Fibroblast of peridontal ligament (primary cell): ENCODE measurements around the gene FLT4.

Experiments used
- DNase-seq: peaks from one replicate; pipeline ENCODE4 v3.0.0-alpha.2; 2010; ENCODE audit errors: extremely low read depth

FLT4 gene

DNA sequence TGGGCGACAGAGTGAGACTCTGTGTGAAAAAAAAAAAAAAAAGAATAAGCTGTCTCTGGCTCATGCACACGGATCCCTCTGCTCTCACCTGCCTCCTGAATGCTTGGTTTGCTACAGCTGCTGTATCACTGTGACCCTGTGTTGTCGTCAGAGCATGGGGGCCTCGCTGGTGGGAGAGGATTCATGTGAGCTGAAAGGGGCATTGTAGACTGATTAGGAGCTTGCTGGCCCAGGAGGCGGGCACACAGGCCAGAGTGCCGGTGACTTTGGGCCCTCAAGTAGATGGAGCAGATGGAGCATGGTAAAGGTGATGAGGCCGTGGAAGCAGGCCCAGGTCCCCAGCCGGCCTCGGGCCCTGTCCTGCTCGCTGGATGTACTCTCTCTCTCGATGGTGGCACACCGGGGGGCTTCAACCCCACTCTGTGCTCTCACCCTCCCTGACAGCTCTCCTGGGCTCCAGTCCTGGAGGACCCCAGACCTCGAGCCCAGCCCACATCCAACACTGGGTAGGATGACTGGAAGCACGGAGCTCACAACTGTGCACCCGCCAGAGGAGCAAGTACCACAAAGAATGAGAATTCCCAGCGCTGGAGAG lies 7.1 kb downstream of the FLT4 start:
- no peak for DNase-seq

DNA sequence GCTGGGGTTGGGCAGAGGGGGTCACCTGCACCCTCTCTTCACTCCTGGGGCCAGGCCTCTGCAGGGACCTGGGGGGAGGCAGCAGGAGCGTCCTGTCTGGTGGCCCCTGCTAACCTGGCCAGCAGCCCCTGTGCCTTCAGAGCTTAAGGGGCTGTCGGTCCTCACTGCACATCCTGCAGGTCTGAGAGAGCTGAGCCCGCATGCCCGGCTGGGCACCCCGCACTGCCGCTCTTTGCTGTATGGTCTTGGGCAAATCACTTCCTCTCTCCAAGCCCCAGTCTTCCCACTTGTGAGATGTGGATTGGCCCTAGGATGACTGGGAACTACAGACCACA lies 7.9 kb downstream of the FLT4 start:
- no peak for DNase-seq

DNA sequence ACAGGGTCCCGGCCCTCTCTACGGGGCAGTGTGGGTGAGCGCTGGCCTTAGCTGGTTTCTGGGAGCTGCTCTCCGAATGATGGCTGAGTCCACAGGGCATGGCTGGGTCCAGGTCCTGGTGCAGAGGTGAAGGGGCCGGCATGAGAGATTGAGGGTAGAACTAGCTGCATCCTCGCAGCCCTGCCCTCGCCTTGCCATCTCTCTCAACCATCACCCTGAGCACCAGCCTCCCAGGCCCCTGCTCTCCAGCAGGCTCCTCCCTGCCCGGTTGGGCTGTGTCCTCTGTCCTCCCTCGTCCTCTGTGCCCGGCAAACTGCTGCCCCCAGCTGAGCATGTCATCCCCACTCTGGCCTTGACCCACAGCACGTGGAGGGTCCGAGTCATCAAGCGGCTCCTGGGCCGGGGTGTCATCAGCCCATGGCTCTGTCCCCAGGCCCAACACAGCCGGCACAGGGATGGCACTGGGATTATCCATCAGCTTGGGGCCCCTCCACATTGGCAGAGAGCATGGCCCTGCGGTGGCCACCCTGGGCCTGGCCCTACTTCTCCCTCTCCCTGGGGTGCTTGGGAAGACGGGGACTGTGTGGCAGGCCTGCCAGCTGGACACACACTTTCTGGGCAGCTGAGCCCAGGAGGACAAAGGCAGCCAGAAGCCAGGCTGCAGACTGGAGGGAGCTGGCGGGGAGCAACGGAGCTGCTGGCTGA lies 8.4 kb downstream of the FLT4 start:
- no peak for DNase-seq

DNA sequence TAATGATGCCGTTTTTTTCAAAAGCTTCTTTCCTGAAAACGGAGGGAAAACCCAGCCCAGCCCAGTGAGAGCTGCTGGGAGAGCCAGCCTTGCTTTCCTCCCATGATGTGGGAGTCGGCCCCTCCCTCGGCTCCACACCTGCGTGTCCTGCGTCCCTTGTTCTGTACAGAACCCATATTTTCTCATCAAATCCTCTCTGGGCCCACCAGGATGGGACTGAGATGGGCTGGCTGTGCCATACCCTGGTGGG lies 8.9 kb downstream of the FLT4 start:
- DNase-seq: no peak

DNA sequence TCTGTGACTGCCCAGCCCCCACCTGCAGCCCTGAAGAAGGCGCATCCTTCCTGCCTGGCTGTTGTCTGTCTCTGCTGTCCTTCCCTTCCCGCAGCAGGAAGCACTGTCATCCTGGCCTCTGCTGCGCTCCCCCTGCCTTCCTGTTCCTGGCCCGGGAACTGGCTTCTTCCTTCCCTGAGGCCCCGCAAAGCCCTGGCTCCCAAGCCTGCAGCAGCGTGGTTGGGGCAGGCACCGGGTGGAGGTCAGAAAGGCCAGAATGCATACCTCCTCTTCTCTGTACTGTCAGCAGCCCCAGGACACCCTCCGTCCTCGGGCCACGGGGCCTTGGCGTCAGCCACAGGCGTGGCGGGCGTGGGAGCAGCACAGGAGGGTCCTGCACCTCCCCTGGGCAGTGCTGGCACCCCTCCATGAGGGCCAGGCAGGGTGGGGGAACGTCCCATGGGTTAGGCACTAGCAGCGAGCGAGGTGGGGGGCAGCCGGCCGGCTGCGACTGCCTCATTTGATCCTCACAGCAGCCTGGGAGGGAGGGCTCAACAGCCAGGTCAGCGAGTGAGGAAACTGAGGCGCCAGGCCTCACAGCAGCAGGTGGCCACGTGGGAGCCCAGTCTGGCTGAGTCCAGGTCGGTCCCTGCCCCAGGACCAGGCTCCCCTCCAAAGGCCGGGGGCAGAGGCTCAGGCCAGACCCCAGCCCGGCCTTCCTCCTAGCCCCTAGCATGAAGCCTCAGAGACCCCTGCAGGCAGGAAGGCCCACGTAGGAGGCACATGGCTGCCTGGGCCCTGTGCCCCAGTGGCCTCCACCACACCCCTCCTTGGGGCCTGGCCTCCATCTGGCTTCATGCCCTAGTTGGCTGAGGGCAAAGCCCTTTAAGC lies 9.4 kb downstream of the FLT4 start:
- no peak for DNase-seq

DNA sequence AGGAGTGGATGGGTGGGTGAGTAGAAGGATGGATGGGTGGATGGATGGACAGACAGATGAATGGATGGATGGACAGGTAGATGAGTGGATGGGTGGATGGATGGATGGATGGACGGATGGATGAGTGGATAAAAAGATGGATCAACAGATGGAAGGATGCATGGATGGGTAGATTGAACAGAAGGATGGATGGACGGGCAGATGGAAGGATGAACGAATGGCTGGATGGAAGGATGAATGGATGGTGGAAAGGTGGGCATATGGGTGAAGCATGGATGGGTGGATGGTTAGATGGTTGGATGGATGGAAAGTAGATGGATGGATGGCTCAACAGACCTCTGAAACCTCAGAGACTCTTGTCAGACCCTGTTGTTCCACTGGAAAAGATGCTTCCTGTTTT lies 10.1 kb downstream of the FLT4 start:
- no peak for DNase-seq

DNA sequence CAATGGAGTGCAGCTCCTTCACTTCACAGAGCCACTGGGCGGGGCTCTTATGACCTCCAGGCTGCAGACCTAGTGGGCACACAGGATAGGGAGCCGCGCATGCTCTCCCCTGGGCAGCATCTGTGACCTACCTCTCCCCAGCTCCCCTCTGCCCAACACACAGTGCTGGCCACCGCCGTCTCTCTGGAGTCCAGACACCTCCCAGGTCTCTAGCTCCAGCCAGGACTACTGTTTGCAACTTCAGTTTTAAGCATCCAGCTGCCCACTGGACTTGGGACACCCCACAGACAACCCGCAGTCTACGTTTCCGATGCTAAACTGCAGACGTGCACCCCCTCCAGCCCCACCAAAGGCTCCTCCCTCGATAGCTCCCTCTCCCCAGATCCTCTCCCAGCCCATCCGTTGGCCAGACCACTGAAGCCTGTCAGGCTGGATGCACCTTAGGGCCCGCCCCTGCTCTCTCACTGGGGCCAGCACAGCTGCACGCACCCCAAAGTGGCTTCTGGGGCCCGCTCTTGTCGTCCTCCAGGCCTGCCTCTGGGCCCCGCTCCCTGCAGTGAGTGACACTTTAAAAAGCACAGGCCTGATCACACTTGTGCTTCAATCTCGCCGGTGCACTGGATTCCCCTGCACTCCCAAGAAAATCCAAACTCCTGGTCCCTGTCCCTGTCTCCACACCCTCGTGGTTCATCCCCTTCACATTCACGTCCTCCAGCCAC lies 11.3 kb downstream of the FLT4 start:
- no peak for DNase-seq

DNA sequence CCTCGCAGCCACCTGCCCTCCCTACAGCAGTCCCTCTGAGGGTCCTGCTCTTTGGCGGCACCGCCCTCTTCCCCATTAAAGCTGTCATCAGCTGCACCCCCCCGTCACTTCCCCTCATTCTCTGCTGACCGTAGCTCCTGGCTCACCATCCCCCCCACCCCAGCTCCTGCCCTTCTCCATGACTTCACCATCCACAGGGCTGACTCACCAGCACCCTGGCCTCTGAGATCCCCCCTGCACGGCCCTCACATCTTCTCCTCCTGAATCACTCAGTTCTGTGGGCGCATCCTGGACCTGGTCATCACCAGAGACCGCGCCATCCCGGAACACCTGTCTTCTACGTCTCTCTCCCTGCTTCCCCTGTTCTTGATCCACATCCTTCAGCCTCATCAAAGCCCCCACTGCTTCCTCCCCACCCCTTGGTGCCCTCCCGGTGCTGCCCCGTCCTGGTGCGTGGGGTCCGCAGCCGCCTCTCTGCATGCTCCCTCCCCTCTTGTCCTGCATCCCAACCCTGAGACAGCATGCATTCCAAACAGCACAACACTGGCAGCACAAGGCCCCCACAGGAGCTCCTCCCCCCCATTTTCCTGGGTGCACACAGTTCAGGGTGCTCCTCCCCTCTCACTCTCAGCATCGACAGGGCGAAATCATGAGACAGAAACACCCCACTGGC lies 12.9 kb downstream of the FLT4 start:
- DNase-seq: no peak

DNA sequence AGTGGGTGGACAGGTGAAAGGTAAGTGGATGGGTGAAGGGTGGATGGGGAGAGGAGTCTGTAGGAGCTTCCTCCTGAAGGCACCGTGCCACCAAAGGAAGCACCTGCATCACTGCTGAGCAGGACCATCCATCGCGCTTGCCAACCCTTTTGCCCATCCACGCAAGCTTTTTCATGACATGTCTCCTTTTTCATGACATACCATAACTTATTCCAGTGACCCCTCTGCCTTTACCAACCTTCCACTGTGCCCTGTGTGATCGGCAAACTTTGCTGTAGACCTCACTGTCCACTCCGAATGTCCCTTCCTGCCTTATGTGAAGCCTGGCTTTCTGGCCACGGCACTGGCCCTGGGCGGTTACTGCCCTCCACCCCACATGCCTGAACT lies 13.4 kb downstream of the FLT4 start:
- no peak for DNase-seq

DNA sequence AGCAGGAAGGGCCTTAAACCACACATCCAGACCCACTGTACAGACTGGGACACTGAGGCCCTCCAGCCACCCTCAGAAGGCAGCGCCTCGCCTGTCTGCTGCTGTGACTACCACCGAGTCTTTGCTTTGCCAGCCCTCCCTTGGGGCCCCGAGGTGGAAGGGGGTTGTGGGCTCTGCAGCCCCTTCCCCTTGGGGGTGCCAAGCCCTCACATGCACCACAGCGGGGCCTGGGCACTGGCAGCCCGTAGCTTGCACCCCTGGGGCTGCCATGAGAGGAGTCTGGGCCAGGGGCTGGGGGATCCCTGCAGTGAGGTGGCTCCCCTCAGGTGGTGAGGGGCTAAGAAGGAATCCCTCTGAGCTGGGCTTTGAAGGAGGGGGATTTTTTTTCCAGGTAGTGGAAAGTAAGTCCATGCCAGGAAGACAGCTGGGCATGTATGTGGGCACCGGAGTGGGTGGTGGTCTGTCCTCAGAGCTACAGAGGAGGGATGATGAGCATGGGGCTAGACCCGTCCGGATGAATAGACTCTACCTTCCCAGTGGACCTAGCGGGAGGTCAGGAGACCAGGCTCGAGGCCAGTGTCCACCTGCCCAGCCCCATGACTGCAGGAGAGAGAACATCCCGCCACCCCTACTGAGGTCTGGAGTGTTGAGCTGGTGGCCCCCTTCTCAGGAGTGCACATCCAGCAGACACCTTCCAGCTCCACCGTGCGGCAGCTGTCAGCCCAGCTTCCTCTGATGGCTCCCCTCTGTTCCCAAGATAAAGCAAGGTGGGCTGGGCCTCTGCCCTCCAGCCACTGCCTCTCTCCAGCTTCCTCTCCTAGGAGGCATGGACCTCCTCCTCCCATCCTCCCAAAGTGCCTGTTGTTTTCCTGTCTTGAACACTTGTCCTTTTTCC lies 15.9 kb downstream of the FLT4 start:
- no peak for DNase-seq

DNA sequence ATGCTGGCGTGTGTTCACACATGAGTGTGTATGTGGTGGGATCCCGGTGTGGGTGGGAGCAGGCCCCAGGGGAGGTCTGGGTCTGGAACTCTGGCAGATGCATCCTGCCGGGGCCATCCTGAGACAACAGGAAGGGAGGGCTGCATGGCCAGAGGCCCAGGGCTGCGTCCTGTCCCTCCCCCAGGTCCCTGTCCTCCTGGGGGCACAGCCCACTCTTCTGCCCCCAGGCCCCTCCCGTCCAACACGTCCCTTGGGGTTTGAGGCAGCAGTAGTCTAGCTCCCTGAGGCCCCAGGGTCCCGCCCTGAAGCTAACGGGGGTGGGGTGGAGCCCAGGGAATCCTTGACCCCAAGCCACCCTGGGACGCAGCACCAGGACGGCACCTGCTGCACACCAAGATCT lies 16.6 kb downstream of the FLT4 start:
- DNase-seq: no peak

DNA sequence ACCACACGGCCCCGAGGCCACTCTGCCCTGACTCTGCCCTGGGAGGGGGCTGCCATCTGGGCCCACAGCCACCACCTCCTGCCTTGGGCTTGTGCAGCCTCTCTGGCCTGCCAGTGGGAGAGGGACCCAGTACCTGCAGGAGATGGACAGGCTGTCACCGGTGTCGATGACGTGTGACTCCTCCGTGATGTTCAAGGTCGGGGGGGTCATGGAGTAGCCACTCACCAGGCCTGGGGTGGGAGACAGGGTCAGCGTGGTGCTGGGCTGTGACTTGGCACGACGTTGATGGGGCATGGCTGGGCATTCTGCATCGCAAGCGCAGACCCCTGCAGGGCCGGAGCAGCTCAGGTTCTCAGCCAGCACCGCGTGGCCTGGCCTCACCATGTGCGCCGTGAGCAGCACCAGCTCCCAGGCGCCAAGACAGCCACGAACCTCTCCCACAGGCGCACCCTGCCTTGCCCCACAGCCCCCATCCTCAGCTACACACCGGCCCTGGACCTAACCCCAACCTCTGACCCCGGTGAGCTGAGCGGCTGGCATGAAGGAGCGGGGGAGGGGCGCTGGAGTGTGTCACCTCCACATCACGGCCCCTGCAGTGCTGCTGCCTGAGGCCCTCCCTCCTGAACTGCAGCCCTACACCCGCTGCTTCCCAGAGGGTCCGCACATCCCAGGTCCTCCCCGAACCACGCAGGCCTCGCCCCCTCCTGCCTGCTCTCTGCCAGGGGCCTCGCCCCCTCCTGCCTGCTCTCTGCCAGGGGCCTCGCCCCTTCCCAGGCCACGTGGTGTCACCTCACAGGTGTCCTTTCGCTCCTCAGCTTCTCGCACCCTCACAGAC lies 17.6 kb downstream of the FLT4 start:
- DNase-seq: no peak

DNA sequence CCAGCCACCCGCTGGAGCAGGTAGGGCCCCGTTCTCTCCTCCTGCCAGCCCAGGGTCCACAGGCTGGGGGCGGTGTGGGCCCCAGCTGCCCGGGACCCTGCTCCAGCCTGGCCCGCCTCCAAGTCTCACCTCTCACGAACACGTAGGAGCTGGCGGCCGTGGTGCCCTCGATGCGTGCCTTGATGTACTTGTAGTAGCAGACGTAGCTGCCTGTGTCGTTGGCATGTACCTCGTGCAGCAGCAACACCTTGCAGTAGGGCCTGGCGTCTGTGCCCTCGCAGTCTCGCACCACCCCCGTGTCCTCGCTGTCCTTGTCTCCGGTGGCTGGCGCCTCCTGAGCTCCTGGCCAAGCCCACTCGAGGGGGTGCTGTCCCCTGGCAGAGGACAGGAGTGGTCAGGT lies 19.0 kb downstream of the FLT4 start:
- DNase-seq: no peak

DNA sequence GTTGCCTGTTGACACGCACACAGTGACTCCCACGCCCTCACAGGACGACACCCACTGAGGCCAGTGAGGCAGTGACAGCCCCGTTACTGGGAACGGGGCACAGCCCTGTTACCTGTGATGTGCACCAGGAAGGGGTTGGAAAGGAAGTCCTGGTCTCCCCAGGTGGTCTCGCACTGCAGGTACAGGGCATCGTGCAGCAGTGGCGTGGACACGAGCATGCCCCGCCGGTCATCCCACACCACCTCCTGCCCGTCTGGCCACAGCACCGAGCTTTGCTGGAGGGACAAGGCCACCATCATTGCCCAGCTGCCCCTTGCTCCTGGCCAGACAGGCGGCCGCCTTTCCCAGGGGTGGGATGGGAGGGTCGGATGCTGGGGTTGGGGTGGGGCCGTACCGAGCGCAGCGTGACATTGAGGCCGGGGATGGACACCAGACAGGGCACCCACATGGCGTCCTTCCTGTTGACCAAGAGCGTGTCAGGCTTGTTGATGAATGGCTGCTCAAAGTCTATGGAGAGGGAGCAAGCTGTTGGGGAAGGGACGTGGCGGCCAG lies 19.5 kb downstream of the FLT4 start:
- no peak for DNase-seq

DNA sequence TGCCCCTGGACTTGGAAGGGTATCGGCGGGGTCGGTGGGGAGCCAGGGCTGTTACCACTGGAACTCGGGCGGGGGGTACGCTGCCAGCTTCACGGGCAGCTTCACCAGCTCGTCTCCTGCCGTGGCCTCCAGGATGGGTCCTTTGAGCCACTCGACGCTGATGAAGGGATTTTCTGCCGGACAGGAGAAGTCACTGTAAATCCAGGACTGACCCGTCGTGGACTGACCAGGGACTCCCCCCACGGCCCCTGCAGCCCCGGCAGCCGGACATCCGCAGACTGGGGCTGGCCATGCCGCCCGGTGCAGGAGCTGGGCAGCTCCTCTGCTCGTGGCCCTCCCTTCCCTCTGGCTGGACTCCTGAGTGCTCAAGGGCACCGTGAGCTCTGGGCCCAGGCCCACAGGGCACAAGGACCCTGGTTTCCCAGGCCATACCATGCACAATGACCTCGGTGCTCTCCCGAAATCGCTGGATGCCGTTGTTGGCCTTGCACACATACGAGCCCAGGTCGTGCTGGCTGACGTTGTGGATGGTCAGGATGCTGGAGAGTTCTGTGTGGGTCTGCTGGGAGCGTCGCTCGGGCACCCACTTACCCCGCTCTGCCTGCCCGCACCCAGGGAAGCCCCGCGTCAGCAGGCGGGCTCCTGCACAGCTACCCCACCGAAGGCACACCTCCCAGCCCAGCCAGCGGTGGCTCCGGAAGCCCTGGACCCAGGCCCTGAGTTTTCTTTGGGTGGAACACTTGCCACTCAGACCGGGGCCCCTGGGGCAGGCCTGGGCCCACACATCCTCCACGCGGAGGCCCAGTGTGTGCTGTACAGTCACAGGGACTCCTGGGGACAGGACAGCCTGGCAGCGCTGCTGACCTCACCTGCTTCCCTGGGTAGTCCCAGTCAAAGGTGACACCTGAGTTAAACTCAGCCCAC lies 20.3 kb downstream of the FLT4 start:
- no peak for DNase-seq

DNA sequence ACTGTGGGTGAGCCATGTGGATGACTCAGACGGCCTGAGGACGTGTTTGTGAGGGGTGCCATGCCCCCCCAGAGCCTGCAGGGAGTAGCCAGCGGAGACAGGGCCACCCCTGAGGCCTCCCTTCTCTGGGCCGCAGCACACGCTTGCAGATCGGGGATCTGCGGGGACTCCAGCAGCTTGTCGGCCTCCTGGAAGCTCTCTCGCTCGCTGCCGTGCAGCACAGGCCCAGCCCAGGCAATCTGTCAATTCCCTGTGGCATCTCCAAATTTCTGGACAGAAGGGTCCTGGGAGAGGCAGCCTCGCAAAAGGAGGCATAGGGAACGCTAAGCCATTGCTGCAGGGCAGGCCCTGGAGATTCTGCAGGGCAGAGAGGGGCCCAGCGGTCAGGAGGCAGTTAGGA lies 21.2 kb downstream of the FLT4 start:
- no peak for DNase-seq

DNA sequence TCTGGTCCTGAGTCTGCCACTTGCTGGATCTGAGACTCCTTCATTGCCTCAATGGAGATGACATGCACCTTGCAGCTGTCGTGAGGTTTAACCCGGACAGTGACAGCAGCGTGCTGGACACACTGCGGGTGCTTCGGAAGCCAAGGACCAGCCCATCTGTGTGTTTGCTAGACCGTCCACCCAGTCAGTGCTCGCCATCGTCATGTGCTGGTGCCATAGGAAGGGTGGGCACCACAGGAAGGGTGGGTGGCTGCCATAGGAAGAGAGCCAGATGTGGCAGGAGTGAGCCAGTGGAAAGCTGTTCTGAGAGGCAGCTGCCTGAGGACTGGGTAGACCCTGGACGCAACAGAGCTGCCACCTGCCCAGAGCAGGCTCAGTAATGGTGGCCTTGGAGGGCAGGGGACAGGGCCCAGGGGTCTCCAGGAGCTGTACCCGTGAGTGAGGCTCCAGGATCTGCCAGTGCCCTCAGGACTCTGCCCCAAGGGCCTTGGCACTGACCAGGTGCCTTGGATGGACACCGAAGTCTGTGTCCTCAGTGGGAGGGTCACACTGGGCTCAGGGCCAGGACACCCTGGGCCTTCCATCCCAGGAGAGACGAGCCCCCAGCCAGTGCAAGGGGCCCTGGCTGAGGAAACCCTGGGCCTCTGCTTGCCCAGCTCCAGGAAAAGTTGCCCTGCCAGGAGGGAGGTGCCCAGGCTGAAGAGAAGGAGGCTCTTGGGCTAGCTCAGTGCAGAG lies 21.8 kb downstream of the FLT4 start:
- no peak for DNase-seq
